HepG2 (cell line): ENCODE data around the gene SCYL1. TPM values are rescaled to one million over a fixed set of nuclear protein-coding genes. Genes with fewer than 3 reads are reported as not detected.

Experiments used
- DRAP1 ChIP-seq: IDR thresholded peaks from 2 replicates; pipeline ENCODE4 v1.6.1; 2016; ENCODE audit warnings: missing genetic modification reagents, missing compliant biosample characterization
- FOSL2 ChIP-seq: sonication (generic); formaldehyde crosslinking; IDR thresholded peaks from 2 replicates; pipeline ENCODE4 v1.4.0; 2020; ENCODE audit warnings: missing genetic modification reagents
- KLF15 ChIP-seq: sonication (generic); formaldehyde crosslinking; IDR thresholded peaks from 2 replicates; pipeline ENCODE4 v1.8.1; 2023; ENCODE audit warnings: borderline replicate concordance, mild to moderate bottlenecking, inconsistent platforms, missing genetic modification reagents, mixed read lengths
- MEIS1 ChIP-seq: sonication (generic); formaldehyde crosslinking; IDR thresholded peaks from 2 replicates; pipeline ENCODE4 v1.9.0; 2021; ENCODE audit warnings: mild to moderate bottlenecking, missing genetic modification reagents, moderate library complexity, borderline replicate concordance
- MLLT10 ChIP-seq: sonication (generic); formaldehyde crosslinking; IDR thresholded peaks from 2 replicates; pipeline ENCODE4 v1.4.0; 2020; ENCODE audit warnings: missing genetic modification reagents
- MYPOP ChIP-seq: sonication (generic); formaldehyde crosslinking; IDR thresholded peaks from 2 replicates; pipeline ENCODE4 v1.8.1; 2023; ENCODE audit warnings: mild to moderate bottlenecking, moderate library complexity, missing genetic modification reagents
- PPARG ChIP-seq: conservative IDR thresholded peaks from 2 replicates; pipeline ENCODE4 v1.6.1; 2016; ENCODE audit warnings: missing biosample characterization, missing genetic modification reagents
- THAP11 ChIP-seq: IDR thresholded peaks from 2 replicates; pipeline ENCODE4 v1.6.1; 2016; ENCODE audit warnings: missing biosample characterization, missing genetic modification reagents
- YEATS2 ChIP-seq: sonication (generic); formaldehyde crosslinking; IDR thresholded peaks from 2 replicates; pipeline ENCODE4 v1.4.0; 2020; ENCODE audit warnings: missing genetic modification reagents, borderline replicate concordance
- ZBTB2 ChIP-seq: sonication (generic); formaldehyde crosslinking; IDR thresholded peaks from 2 replicates; pipeline ENCODE4 v1.8.0; 2022; ENCODE audit warnings: low read depth, missing genetic modification reagents
- ZNF160 ChIP-seq: sonication (generic); formaldehyde crosslinking; IDR thresholded peaks from 2 replicates; pipeline ENCODE4 v1.8.0; 2022; ENCODE audit warnings: mild to moderate bottlenecking, inconsistent platforms, missing genetic modification reagents
- ZNF563 ChIP-seq: sonication (generic); formaldehyde crosslinking; IDR thresholded peaks from 2 replicates; pipeline ENCODE4 v1.8.0; 2022; ENCODE audit warnings: mild to moderate bottlenecking, moderate library complexity, missing genetic modification reagents
- ZNF768 ChIP-seq: sonication (generic); formaldehyde crosslinking; IDR thresholded peaks from 2 replicates; pipeline ENCODE4 v1.4.0; 2020; ENCODE audit warnings: missing genetic modification reagents
- ZSCAN21 ChIP-seq: sonication (generic); formaldehyde crosslinking; IDR thresholded peaks from 2 replicates; pipeline ENCODE4 v1.8.0; 2022; ENCODE audit warnings: mild to moderate bottlenecking, missing genetic modification reagents, moderate library complexity, borderline replicate concordance
- ZSCAN30 ChIP-seq: sonication (generic); formaldehyde crosslinking; IDR thresholded peaks from 2 replicates; pipeline ENCODE4 v1.5.0; 2020; ENCODE audit warnings: mild to moderate bottlenecking, missing genetic modification reagents
- ZSCAN31 ChIP-seq: sonication (generic); formaldehyde crosslinking; IDR thresholded peaks from 2 replicates; pipeline ENCODE4 v1.5.0; 2020; ENCODE audit warnings: low read depth, mild to moderate bottlenecking, missing genetic modification reagents
- polyA plus RNA-seq, 8 experiments: library from polyadenylated mRNA; depleted of rRNA in 3 of 8; stranded (reverse) in 7 of 8; unstranded in 1 of 8; fragments of >200 nt; fragmentation: Illumina TruSeq in 4 of 8; extraction: Trizol in 4 of 8; gene quantifications; 2 replicates each; pipeline versions ENCODE4 v1.2.1 to v1.2.3, GENCODE V29; 2011 to 2016; ENCODE audit warnings: low read depth in 4 of 8, missing spikeins in 1 of 8, mixed read lengths in 1 of 8; ENCODE audit not compliant: insufficient read depth in 1 of 8
- total RNA-seq, 5 experiments: library from RNA; depleted of rRNA; stranded (reverse); fragments of >200 nt; fragmentation: Illumina TruSeq; extraction: Trizol; gene quantifications; 2 replicates each; pipeline ENCODE4 v1.2.3, GENCODE V29; 2016; ENCODE audit warnings: low read depth in 1 of 5
- TF ChIP-seq, protein P1 (sequence below): sonication (generic); formaldehyde crosslinking; IDR thresholded peaks from 2 replicates; pipeline ENCODE4 v1.4.0; 2020; ENCODE audit warnings: missing genetic modification reagents, borderline replicate concordance
- TF ChIP-seq, protein P2 (sequence below): sonication (generic); formaldehyde crosslinking; IDR thresholded peaks from 2 replicates; pipeline ENCODE4 v1.5.1; 2020; ENCODE audit warnings: missing genetic modification reagents, mild to moderate bottlenecking, borderline replicate concordance
- TF ChIP-seq, protein P3 (sequence below): sonication (generic); formaldehyde crosslinking; IDR thresholded peaks from 2 replicates; pipeline ENCODE4 v1.9.0; 2022; ENCODE audit warnings: missing genetic modification reagents, mild to moderate bottlenecking, borderline replicate concordance
- TF ChIP-seq, protein P4 (sequence below): IDR thresholded peaks from 2 replicates; pipeline ENCODE4 v1.6.1; 2018; ENCODE audit warnings: missing genetic modification reagents

Gene SCYL1
- total and polyA plus RNA-seq, 2 of the 13 experiments (the other 11 are each of a cell fraction or from before 2014, with no cell fraction given), result 65.9 to 103 TPM

DNA sequence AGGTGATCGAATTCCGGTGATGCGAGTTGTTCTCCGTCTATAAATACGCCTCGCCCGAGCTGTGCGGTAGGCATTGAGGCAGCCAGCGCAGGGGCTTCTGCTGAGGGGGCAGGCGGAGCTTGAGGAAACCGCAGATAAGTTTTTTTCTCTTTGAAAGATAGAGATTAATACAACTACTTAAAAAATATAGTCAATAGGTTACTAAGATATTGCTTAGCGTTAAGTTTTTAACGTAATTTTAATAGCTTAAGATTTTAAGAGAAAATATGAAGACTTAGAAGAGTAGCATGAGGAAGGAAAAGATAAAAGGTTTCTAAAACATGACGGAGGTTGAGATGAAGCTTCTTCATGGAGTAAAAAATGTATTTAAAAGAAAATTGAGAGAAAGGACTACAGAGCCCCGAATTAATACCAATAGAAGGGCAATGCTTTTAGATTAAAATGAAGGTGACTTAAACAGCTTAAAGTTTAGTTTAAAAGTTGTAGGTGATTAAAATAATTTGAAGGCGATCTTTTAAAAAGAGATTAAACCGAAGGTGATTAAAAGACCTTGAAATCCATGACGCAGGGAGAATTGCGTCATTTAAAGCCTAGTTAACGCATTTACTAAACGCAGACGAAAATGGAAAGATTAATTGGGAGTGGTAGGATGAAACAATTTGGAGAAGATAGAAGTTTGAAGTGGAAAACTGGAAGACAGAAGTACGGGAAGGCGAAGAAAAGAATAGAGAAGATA, 25.7 kb upstream of the SCYL1 start, which contains the start of gene MALAT1 (continued):
- TF ChIP-seq PPARG (CRISPR knock-in tag) (peak; percentile 54; the same call in 1 of the 2 replicates), ZSCAN30 (CRISPR knock-in tag) (0 out of 2 replicates have a peak, but pooled peaks have one; percentile 26), ZNF160 (CRISPR knock-in tag) (0 out of 2 replicates have a peak, but pooled peaks have one; percentile 72), KLF15 (CRISPR knock-in tag) (peak; percentile 65; the same call in 1 of the 2 replicates), ZSCAN21 (0 out of 2 replicates have a peak, but pooled peaks have one; percentile 43), MLLT10 (CRISPR knock-in tag) (peak; percentile 97), MEIS1 (CRISPR knock-in tag) (no peak), THAP11 (CRISPR knock-in tag) (peak; percentile 88), ZSCAN31 (CRISPR knock-in tag) (peak; percentile 57; the same call in 1 of the 2 replicates), FOSL2 (peak; percentile 79), YEATS2 (CRISPR knock-in tag) (peak; percentile 81; the same call in 1 of the 2 replicates), ZNF563 (CRISPR knock-in tag) (0 out of 2 replicates have a peak, but pooled peaks have one; percentile 40), MYPOP (peak; percentile 77), DRAP1 (CRISPR knock-in tag) (peak; percentile 98), ZNF768 (CRISPR knock-in tag) (peak; percentile 56; the same call in 1 of the 2 replicates), ZBTB2 (CRISPR knock-in tag) (peak; percentile 56; the same call in 1 of the 2 replicates)
- TF ChIP-seq, protein P1, sequence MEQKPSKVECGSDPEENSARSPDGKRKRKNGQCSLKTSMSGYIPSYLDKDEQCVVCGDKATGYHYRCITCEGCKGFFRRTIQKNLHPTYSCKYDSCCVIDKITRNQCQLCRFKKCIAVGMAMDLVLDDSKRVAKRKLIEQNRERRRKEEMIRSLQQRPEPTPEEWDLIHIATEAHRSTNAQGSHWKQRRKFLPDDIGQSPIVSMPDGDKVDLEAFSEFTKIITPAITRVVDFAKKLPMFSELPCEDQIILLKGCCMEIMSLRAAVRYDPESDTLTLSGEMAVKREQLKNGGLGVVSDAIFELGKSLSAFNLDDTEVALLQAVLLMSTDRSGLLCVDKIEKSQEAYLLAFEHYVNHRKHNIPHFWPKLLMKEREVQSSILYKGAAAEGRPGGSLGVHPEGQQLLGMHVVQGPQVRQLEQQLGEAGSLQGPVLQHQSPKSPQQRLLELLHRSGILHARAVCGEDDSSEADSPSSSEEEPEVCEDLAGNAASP (CRISPR knock-in tag), result peak; percentile 87
- TF ChIP-seq, protein P2, sequence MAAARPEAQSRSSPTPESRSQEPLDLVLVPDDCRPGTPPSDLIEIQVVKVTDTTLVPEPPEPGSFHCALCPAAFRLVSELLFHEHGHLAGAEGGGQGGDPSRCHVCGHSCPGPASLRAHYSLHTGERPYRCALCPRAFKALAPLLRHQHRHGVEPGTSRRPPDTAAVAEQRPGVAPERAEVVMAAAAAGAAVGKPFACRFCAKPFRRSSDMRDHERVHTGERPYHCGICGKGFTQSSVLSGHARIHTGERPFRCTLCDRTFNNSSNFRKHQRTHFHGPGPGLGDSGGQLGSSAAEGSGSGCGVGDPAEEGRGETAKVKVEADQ (CRISPR knock-in tag), result 0 out of 2 replicates have a peak, but pooled peaks have one; percentile 31
- TF ChIP-seq, protein P3, sequence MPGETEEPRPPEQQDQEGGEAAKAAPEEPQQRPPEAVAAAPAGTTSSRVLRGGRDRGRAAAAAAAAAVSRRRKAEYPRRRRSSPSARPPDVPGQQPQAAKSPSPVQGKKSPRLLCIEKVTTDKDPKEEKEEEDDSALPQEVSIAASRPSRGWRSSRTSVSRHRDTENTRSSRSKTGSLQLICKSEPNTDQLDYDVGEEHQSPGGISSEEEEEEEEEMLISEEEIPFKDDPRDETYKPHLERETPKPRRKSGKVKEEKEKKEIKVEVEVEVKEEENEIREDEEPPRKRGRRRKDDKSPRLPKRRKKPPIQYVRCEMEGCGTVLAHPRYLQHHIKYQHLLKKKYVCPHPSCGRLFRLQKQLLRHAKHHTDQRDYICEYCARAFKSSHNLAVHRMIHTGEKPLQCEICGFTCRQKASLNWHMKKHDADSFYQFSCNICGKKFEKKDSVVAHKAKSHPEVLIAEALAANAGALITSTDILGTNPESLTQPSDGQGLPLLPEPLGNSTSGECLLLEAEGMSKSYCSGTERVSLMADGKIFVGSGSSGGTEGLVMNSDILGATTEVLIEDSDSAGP (CRISPR knock-in tag), result no peak; the same call in 1 of the 2 replicates
- TF ChIP-seq, protein P4, sequence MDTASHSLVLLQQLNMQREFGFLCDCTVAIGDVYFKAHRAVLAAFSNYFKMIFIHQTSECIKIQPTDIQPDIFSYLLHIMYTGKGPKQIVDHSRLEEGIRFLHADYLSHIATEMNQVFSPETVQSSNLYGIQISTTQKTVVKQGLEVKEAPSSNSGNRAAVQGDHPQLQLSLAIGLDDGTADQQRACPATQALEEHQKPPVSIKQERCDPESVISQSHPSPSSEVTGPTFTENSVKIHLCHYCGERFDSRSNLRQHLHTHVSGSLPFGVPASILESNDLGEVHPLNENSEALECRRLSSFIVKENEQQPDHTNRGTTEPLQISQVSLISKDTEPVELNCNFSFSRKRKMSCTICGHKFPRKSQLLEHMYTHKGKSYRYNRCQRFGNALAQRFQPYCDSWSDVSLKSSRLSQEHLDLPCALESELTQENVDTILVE (CRISPR knock-in tag), result peak; percentile 89
